HCT116 (cell line): ENCODE data around the gene CD44. TPM values are rescaled to one million over a fixed set of nuclear protein-coding genes. Genes with fewer than 3 reads are reported as not detected.

ENCODE experiments used
- ATAC-seq: fragments of 200-7000 bp; cut with Tn5 transposase; 2 replicates; pipeline ENCODE4 v1.9.1; 2020; ENCODE audit warnings: mild to moderate bottlenecking, moderate library complexity
- BruUV-seq: library from RNA; stranded (reverse); fragments of 400-500 nt; replicated peaks from 2 replicates; lab custom pipeline; 2021; lab: Mats Ljungman, UMichigan
- CTCF ChIA-PET: fragments of 300-600 bp; sonication (Branson Sonifier 250); formaldehyde crosslinking; loops from one replicate; lab custom pipeline; 2021; ENCODE audit warnings: antibody characterized with exemption; lab: Charles Lee
- POLR2A ChIA-PET: fragments of 300-600, 350-600 bp; sonication (Branson Sonifier 250); formaldehyde crosslinking; loops from one replicate; lab custom pipeline; 2021; ENCODE audit warnings: antibody characterized with exemption; lab: Charles Lee
- RAD21 ChIA-PET, 2 experiments: fragments of 300-600 bp; sonication (Branson Sonifier 250); formaldehyde crosslinking; loops; one replicate each; lab custom pipeline; 2023; ENCODE audit warnings: low total read pairs in 2 of 2; ENCODE audit not compliant: uncharacterized antibody in 2 of 2, unreplicated experiment in 2 of 2, low non-redundant PET in 1 of 2; lab: Charles Lee
- DNase-seq: peaks from one replicate; pipeline ENCODE4 v3.0.0-alpha.2; 2010; ENCODE audit warnings: low read depth, low spot score
- H2AFZ ChIP-seq: fragments of 200-600 bp; shearing (Covaris generic), sonication (generic); 2 replicates; pipeline ENCODE4 v1.6.1; 2017; ENCODE audit warnings: low read depth, mixed run types, mixed read lengths, antibody characterized with exemption, low read length; ENCODE audit not compliant: poor library complexity, severe bottlenecking
- H3K27ac ChIP-seq: 2 replicates; pipeline ENCODE4 v1.5.1; 2012; ENCODE audit warnings: low read depth, low read length
- H3K27me3 ChIP-seq: fragments of 200-600 bp; sonication (generic); 2 replicates; pipeline ENCODE4 v1.6.1; 2016; ENCODE audit warnings: mixed run types, low read length, mixed read lengths; ENCODE audit not compliant: insufficient read depth
- H3K36me3 ChIP-seq, 2 experiments: fragments of 200-500 bp in 1 of 2; fragments of 200-600 bp in 1 of 2; sonication (Bioruptor generic) in 1 of 2; sonication (generic) in 1 of 2; 2 replicates each; pipeline versions ENCODE4 v1.5.1 to v1.6.1; 2014 to 2016; ENCODE audit warnings: low read length in 2 of 2, inconsistent platforms in 1 of 2, mixed read lengths in 1 of 2, mixed run types in 1 of 2; ENCODE audit not compliant: insufficient read depth in 2 of 2, control insufficient read depth in 1 of 2
- H3K4me1 ChIP-seq, 2 experiments: fragments of 200-600 bp in 1 of 2; sonication (generic) in 1 of 2; 2 replicates each; pipeline versions ENCODE4 v1.5.1 to v1.6.1; 2012 to 2017; ENCODE audit warnings: low read length in 2 of 2, inconsistent platforms in 1 of 2, mild to moderate bottlenecking in 1 of 2, mixed read lengths in 1 of 2, mixed run types in 1 of 2, moderate library complexity in 1 of 2; ENCODE audit not compliant: insufficient read depth in 2 of 2, control insufficient read depth in 1 of 2
- H3K4me2 ChIP-seq: fragments of 200-600 bp; sonication (generic); 2 replicates; pipeline ENCODE4 v1.6.1; 2017; ENCODE audit warnings: mixed run types, low read length, mixed read lengths
- H3K4me3 ChIP-seq, 2 experiments: fragments of 200-600 bp in 1 of 2; sonication (generic) in 1 of 2; replicated peaks in 1 of 2; 2 replicates each; pipeline ENCODE4 v1.5.1; 2011 to 2016; ENCODE audit warnings: low read length in 2 of 2, control low read depth in 1 of 2, low read depth in 1 of 2, mild to moderate bottlenecking in 1 of 2, mixed read lengths in 1 of 2, mixed run types in 1 of 2
- H3K79me2 ChIP-seq: fragments of 200-600 bp; sonication (generic); 2 replicates; pipeline ENCODE4 v1.6.1; 2017; ENCODE audit warnings: mild to moderate bottlenecking, mixed run types, low read length, moderate library complexity, mixed read lengths; ENCODE audit not compliant: insufficient read depth
- H3K9ac ChIP-seq: fragments of 200-600 bp; sonication (generic); 2 replicates; pipeline ENCODE4 v1.6.1; 2016; ENCODE audit warnings: low read length, mixed read lengths
- H3K9me2 ChIP-seq: fragments of 200-600 bp; sonication (generic), shearing (Covaris generic); 2 replicates; pipeline ENCODE4 v1.6.1; 2017; ENCODE audit warnings: mixed run types, mild to moderate bottlenecking, moderate library complexity; ENCODE audit not compliant: insufficient read depth
- H3K9me3 ChIP-seq, 2 experiments: fragments of 200-500 bp in 1 of 2; fragments of 200-600 bp in 1 of 2; sonication (Bioruptor generic) in 1 of 2; sonication (generic) in 1 of 2; 2 replicates each; pipeline ENCODE4 v1.6.1; 2014 to 2017; ENCODE audit warnings: low read length in 2 of 2, mixed read lengths in 2 of 2, inconsistent platforms in 1 of 2, low read depth in 1 of 2, mild to moderate bottlenecking in 1 of 2, mixed run types in 1 of 2, moderate library complexity in 1 of 2; ENCODE audit not compliant: control insufficient read depth in 1 of 2, insufficient read depth in 1 of 2
- H4K20me1 ChIP-seq: fragments of 200-600 bp; sonication (generic), shearing (Covaris generic); 2 replicates; pipeline ENCODE4 v1.6.1; 2017; ENCODE audit warnings: mixed run types, mild to moderate bottlenecking, moderate library complexity; ENCODE audit not compliant: insufficient read depth
- ATF3 ChIP-seq: IDR thresholded peaks from 2 replicates; pipeline ENCODE4 v1.6.1; 2012
- CBX3 ChIP-seq: IDR thresholded peaks from 2 replicates; pipeline ENCODE4 v1.6.1; 2012; ENCODE audit warnings: low read depth
- CEBPB ChIP-seq: IDR thresholded peaks from 2 replicates; pipeline ENCODE4 v1.6.1; 2012; ENCODE audit warnings: low read depth
- EGR1 ChIP-seq: IDR thresholded peaks from 2 replicates; pipeline ENCODE4 v1.6.1; 2012; ENCODE audit warnings: low read depth
- FOSL1 ChIP-seq: IDR thresholded peaks from 2 replicates; pipeline ENCODE4 v1.6.1; 2012; ENCODE audit warnings: low read depth
- JUND ChIP-seq: IDR thresholded peaks from 2 replicates; pipeline ENCODE4 v1.6.1; 2012
- POLR2AphosphoS5 ChIP-seq: IDR thresholded peaks from 2 replicates; pipeline ENCODE4 v1.6.1; 2011; ENCODE audit warnings: mild to moderate bottlenecking, low read depth, low read length, moderate library complexity
- REST ChIP-seq: IDR thresholded peaks from 2 replicates; pipeline ENCODE4 v1.6.1; 2012; ENCODE audit warnings: low read depth
- SIN3A ChIP-seq: IDR thresholded peaks from 2 replicates; pipeline ENCODE4 v1.6.1; 2012; ENCODE audit warnings: low read depth
- SP1 ChIP-seq: IDR thresholded peaks from 2 replicates; pipeline ENCODE4 v1.6.1; 2012; ENCODE audit warnings: low read depth
- TCF7L2 ChIP-seq: IDR thresholded peaks from 2 replicates; pipeline ENCODE4 v1.7.0; 2011; ENCODE audit warnings: borderline replicate concordance, inconsistent platforms; ENCODE audit not compliant: insufficient read depth, insufficient read length; ENCODE audit errors: extremely low read depth
- YY1 ChIP-seq: IDR thresholded peaks from 2 replicates; pipeline ENCODE4 v1.6.1; 2011; ENCODE audit warnings: low read length, low read depth, moderate library complexity, mild to moderate bottlenecking; ENCODE audit not compliant: insufficient replicate concordance; ENCODE audit errors: extremely low read depth
- ZFX ChIP-seq: fragments of 450-650 bp; IDR thresholded peaks from 2 replicates; pipeline ENCODE4 v1.6.1; 2017
- ZNF274 ChIP-seq: fragments of 200-500 bp; sonication (Bioruptor generic); IDR thresholded peaks from 2 replicates; pipeline ENCODE4 v1.6.1; 2014; ENCODE audit warnings: mild to moderate bottlenecking, low read depth, low read length, inconsistent platforms
- intact Hi-C: fragments of 100-400 bp; cut with micrococcal nuclease; formaldehyde crosslinking; loops from 2 replicates; pipeline ENCODE4 v1.10.0; 2022
- total RNA-seq: library from RNA; stranded (reverse); gene quantifications from one replicate; pipeline ENCODE4 v1.2.1, GENCODE V29; 2021; ENCODE audit not compliant: unreplicated experiment
- TF ChIP-seq, protein P1 (sequence below), 3 experiments: fragments of 200-600 bp in 1 of 3; sonication (generic) in 1 of 3; IDR thresholded peaks in 2 of 3; conservative IDR thresholded peaks in 1 of 3; 2 replicates each; pipeline ENCODE4 v1.5.1; 2012 to 2017; ENCODE audit warnings: low read depth in 2 of 3, low read length in 2 of 3, antibody characterized with exemption in 1 of 3, borderline replicate concordance in 1 of 3, control low read depth in 1 of 3, mild to moderate bottlenecking in 1 of 3, mixed read lengths in 1 of 3, mixed run types in 1 of 3, moderate library complexity in 1 of 3; ENCODE audit not compliant: insufficient read depth in 1 of 3
- TF ChIP-seq, protein P2 (sequence below): IDR thresholded peaks from 2 replicates; pipeline ENCODE4 v1.6.1; 2012

CD44 gene
- total RNA-seq, 1 experiment from 2014 or later, result 742 TPM

GRCh38 chr11:35109041-35109440, 29.9 kb upstream of the CD44 start:
- Histone ChIP-seq H3K36me3 (no peaks in the 10 kb centered on the region), H3K4me3 (no peak overlapping the region), H4K20me1 (no peaks in the 10 kb centered on the region), H3K27me3 (no peaks in the 10 kb centered on the region), H2AFZ (no peak overlapping the region), H3K9me2 (no peaks in the 10 kb centered on the region), H3K4me1 (peaks cover 0 to 10% of the 10 kb centered on the region in 2 experiments; a peak in 1 of 4 replicates), H3K27ac (no peak overlapping the region)
- ChIA-PET POLR2A (no interaction called here), CTCF (no interaction called here), RAD21 (no interaction called here)
- ATAC-seq, result no peak
- TF ChIP-seq TCF7L2 (no peak), CBX3 (no peak), SIN3A (no peak), REST (no peak), POLR2AphosphoS5 (no peak), SP1 (no peak), CEBPB (no peak)
- TF ChIP-seq, all 23 proteins: peak for 0
- Histone ChIP-seq H3K4me2 (no peak overlapping the region), H3K79me2 (no peaks in the 10 kb centered on the region), H3K9ac (no peak overlapping the region), H3K9me3 (no peaks in the 10 kb centered on the region)
- intact Hi-C loops, result no loop called here
- no peak for DNase-seq
- BruUV-seq, result no TSS peak

DNA sequence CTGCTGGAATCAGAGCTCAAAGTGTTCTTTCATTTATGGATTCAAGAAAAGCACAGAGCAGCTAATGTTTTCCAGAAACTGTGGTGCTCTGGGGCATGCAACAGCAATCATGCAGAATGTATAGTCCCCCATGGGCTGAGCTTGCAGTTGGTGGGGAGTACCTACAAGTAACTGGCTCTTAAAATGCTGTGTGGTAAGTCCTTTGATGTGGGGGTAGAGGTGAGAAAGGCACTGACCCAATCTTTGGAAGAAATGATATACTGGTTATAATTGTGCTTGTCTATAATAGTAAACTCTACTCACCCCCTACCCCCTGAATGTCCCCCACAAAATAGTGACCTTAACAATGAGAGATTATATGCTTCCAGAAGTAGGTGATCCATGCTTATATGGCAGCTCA, 29.1 kb upstream of the CD44 start:
- Histone ChIP-seq H3K79me2 (no peaks in the 10 kb centered on the region), H3K4me3 (no peak overlapping the region), H4K20me1 (no peaks in the 10 kb centered on the region), H3K9me3 (no peaks in the 10 kb centered on the region), H3K27me3 (no peaks in the 10 kb centered on the region), H3K4me2 (no peak overlapping the region), H3K9ac (no peak overlapping the region), H2AFZ (no peak overlapping the region), H3K4me1 (peaks cover 0 to 10% of the 10 kb centered on the region in 2 experiments; a peak in 1 of 4 replicates), H3K27ac (no peak overlapping the region), H3K9me2 (no peaks in the 10 kb centered on the region), H3K36me3 (no peaks in the 10 kb centered on the region)
- DNase-seq, result no peak
- ChIA-PET POLR2A (no interaction called here), CTCF (no interaction called here), RAD21 (no interaction called here)
- ATAC-seq, result no peak
- intact Hi-C loops, result no loop called here
- no TSS peak for BruUV-seq
- no peak for TF ChIP-seq ZFX
- TF ChIP-seq, protein P1, sequence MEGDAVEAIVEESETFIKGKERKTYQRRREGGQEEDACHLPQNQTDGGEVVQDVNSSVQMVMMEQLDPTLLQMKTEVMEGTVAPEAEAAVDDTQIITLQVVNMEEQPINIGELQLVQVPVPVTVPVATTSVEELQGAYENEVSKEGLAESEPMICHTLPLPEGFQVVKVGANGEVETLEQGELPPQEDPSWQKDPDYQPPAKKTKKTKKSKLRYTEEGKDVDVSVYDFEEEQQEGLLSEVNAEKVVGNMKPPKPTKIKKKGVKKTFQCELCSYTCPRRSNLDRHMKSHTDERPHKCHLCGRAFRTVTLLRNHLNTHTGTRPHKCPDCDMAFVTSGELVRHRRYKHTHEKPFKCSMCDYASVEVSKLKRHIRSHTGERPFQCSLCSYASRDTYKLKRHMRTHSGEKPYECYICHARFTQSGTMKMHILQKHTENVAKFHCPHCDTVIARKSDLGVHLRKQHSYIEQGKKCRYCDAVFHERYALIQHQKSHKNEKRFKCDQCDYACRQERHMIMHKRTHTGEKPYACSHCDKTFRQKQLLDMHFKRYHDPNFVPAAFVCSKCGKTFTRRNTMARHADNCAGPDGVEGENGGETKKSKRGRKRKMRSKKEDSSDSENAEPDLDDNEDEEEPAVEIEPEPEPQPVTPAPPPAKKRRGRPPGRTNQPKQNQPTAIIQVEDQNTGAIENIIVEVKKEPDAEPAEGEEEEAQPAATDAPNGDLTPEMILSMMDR (IDR thresholded peaks at IDR 0.05 in 2 of 3, conservative IDR thresholded peaks at IDR 0.05 in 1 of 3; ENCODE audit: borderline replicate concordance in 1 of 3, insufficient read depth in 1 of 3, low read depth in 2 of 3, low read length in 2 of 3), result no peak
- no peak for TF ChIP-seq YY1
- no peak for TF ChIP-seq ZNF274
- TF ChIP-seq JUND, result no peak
- TF ChIP-seq, protein P2, sequence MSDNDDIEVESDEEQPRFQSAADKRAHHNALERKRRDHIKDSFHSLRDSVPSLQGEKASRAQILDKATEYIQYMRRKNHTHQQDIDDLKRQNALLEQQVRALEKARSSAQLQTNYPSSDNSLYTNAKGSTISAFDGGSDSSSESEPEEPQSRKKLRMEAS, result no peak
- TF ChIP-seq FOSL1, result no peak
- no peak for TF ChIP-seq EGR1
- TF ChIP-seq ATF3, result no peak
